Spleen (tissue), 7 donors: ENCODE data around the gene GPR61.

Experiments
- POLR2A ChIP-seq, 3 donors: fragments of 450-650 bp; IDR thresholded peaks; one replicate each; pipeline ENCODE4 v1.5.1; 2017; ENCODE audit warnings: antibody characterized with exemption in 3 of 3, mild to moderate bottlenecking in 1 of 3
- POLR2AphosphoS5 ChIP-seq, 3 donors: sonication (generic); formaldehyde crosslinking; IDR thresholded peaks; one replicate each; pipeline ENCODE4 v1.5.1; 2017; ENCODE audit warnings: antibody characterized with exemption in 3 of 3
- TF ChIP-seq, protein P1 (sequence below), 11 experiments: fragments of 200-600 bp in 7 of 11; fragments of 450-650 bp in 4 of 11; sonication (generic) in 4 of 11; IDR thresholded peaks in 8 of 11; conservative IDR thresholded peaks in 3 of 11; 1 replicate in 7 of 11; 2 replicates in 4 of 11; pipeline versions ENCODE4 v1.4.0 to v1.8.0; 2016 to 2021; ENCODE audit warnings: antibody characterized with exemption in 11 of 11, inconsistent platforms in 4 of 11, mild to moderate bottlenecking in 1 of 11
- donor health status: DM: no; HTN: no; CAD: no; lungs with moderate emphysema.
- donor health status: DM: no; HTN: no; CAD: no.
- donor health status: DM: no; HTN: no; CAD: no.

- TF ChIP-seq, protein P1, sequence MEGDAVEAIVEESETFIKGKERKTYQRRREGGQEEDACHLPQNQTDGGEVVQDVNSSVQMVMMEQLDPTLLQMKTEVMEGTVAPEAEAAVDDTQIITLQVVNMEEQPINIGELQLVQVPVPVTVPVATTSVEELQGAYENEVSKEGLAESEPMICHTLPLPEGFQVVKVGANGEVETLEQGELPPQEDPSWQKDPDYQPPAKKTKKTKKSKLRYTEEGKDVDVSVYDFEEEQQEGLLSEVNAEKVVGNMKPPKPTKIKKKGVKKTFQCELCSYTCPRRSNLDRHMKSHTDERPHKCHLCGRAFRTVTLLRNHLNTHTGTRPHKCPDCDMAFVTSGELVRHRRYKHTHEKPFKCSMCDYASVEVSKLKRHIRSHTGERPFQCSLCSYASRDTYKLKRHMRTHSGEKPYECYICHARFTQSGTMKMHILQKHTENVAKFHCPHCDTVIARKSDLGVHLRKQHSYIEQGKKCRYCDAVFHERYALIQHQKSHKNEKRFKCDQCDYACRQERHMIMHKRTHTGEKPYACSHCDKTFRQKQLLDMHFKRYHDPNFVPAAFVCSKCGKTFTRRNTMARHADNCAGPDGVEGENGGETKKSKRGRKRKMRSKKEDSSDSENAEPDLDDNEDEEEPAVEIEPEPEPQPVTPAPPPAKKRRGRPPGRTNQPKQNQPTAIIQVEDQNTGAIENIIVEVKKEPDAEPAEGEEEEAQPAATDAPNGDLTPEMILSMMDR (IDR thresholded peaks at IDR 0.05 in 8 of 11, conservative IDR thresholded peaks at IDR 0.05 in 3 of 11) = peak; percentile 80 to 99 (median 97)
- TF ChIP-seq POLR2A (IDR thresholded peaks at IDR 0.05) (no peak), POLR2AphosphoS5 (IDR thresholded peaks at IDR 0.05) (peak; percentile 89 to 95 (median 90))
Measured at GRCh38 chr1:109493805-109494539, 45.7 kb upstream of the GPR61 start, which contains the start of gene CYB561D1.
